Purkinje cell (primary cell): ENCODE results near the gene ITGAX. TPM values are rescaled to one million over a fixed set of nuclear protein-coding genes. Genes with fewer than 3 reads are reported as not detected.

Source experiments
- polyA plus RNA-seq: library from polyadenylated mRNA; unstranded; fragments of >200 nt; fragmentation: Nextera tagmentation; gene quantifications from 2 replicates; pipeline ENCODE4 v1.2.1, GENCODE V29; 2014

Gene ITGAX
- 0.28 TPM in 1 of 2 replicates, not detected in the other for polyA plus RNA-seq

GRCh38 chr16:31354394-31355291 is at the start of gene ITGAX:
TSS of gene ITGAX (plus strand) at chr16:31355176. CDS start at chr16:31355255, 79 bp downstream.

DNA sequence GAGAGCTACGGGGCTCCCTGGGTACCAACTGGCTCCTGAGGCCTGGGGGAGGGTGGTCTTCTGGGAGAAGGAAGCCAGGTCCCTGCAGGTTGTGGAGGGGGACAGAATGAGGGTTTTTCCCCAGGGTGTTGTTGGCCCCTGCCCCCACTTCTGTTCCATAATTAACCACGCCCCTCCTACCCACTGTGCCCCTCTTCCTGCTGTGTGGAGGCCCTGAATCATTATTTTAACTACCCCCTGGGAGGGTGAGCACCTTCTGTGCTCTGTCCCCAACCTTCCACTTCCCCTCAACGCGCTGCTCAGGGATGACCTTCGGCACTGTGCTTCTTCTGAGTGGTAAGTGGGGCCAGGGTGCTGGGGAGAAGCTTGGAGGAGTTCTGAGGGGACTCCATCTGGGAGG is 38.1 kb downstream of the ITGAX start, which contains the start of gene ITGAD:
Gene ITGAD (plus strand): TSS at position 280 of the 400 bp plus-strand sequence. CDS start 26 bp downstream, at position 306.

DNA sequence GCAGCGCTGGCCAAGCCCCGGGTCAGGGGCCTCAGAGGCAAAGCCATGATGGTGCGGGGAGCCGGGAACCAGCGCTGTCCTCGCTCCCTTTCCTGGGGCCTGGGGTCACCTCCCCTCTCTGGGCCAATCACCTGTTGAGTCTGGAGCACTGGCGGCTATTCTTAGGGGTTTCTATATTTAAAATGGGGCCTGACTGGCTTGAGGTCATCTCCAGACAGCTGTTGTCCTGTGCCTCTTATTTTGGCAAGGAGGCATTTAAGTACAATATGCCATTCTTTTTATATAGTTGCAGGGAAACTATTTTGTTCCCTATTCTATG is 73.3 kb downstream of the ITGAX start, which contains the start of gene COX6A2:
Gene COX6A2 (minus strand): TSS at position 82 of the 319 bp plus-strand sequence. CDS start 35 bp downstream, at position 47.

Other genes with a start within 250 kb of the ITGAX start
- 8.4 and 10.6 TPM in 2 replicates for gene BCKDK, start 246.8 kb upstream of the ITGAX start, polyA plus RNA-seq
- 16.0 and 16.5 TPM in 2 replicates for gene KAT8, start 237.5 kb upstream of the ITGAX start, polyA plus RNA-seq
- not detected in 2 replicates for gene PRSS8, start 219.4 kb upstream of the ITGAX start, polyA plus RNA-seq
- 0.43 and 1.8 TPM in 2 replicates for gene PRSS36, start 205.1 kb upstream of the ITGAX start, polyA plus RNA-seq
- gene FUS, start 175.0 kb upstream of the ITGAX start, polyA plus RNA-seq: 41.0 and 45.9 TPM in 2 replicates
- gene PYCARD, start 152.4 kb upstream of the ITGAX start, polyA plus RNA-seq: 0.41 TPM in 1 of 2 replicates, not detected in the other
- not detected in 2 replicates for gene TRIM72, start 141.1 kb upstream of the ITGAX start, polyA plus RNA-seq
- gene PYDC1, start 138.0 kb upstream of the ITGAX start, polyA plus RNA-seq: 0.94 and 1.6 TPM in 2 replicates
- not detected in 2 replicates for gene ITGAM, start 95.2 kb upstream of the ITGAX start, polyA plus RNA-seq
- not detected in 2 replicates for gene ITGAD, start 38.2 kb downstream of the ITGAX start, polyA plus RNA-seq
- 2.4 and 2.8 TPM in 2 replicates for gene COX6A2, start 73.2 kb downstream of the ITGAX start, polyA plus RNA-seq
- 0.20 and 0.83 TPM in 2 replicates for gene ZNF843, start 87.6 kb downstream of the ITGAX start, polyA plus RNA-seq
- 0.35 and 2.5 TPM in 2 replicates for gene ARMC5, start 104.3 kb downstream of the ITGAX start, polyA plus RNA-seq
- not detected in 2 replicates for gene TGFB1I1, start 117.0 kb downstream of the ITGAX start, polyA plus RNA-seq
- 8.3 and 9.3 TPM in 2 replicates for gene SLC5A2, start 127.9 kb downstream of the ITGAX start, polyA plus RNA-seq
- gene RUSF1, start 153.2 kb downstream of the ITGAX start, polyA plus RNA-seq: 5.2 and 12.1 TPM in 2 replicates
- gene AHSP, start 172.7 kb downstream of the ITGAX start, polyA plus RNA-seq: not detected in 2 replicates